Stomach smooth muscle (tissue), 2 donors: ENCODE measurements around the gene COPS7A.

Experiments
- H3K27ac ChIP-seq: one replicate; pipeline ENCODE4 v1.7.0; 2013; ENCODE audit warnings: mild to moderate bottlenecking, low read length, inconsistent platforms
- H3K27me3 ChIP-seq, 2 donors: one replicate each; pipeline ENCODE4 v1.7.0; 2013; ENCODE audit warnings: low read length in 2 of 2; ENCODE audit not compliant: insufficient read depth in 2 of 2, control insufficient read depth in 1 of 2
- H3K36me3 ChIP-seq, 2 donors: one replicate each; pipeline ENCODE4 v1.7.0; 2013; ENCODE audit warnings: low read length in 2 of 2; ENCODE audit not compliant: control insufficient read depth in 2 of 2, insufficient read depth in 2 of 2
- H3K4me1 ChIP-seq: one replicate; pipeline ENCODE4 v1.7.0; 2013; ENCODE audit warnings: low read length; ENCODE audit not compliant: control insufficient read depth, insufficient read depth
- H3K4me3 ChIP-seq, 2 donors: one replicate each; pipeline ENCODE4 v1.7.0; 2013; ENCODE audit warnings: low read length in 2 of 2
- H3K9ac ChIP-seq, 2 donors: one replicate each; pipeline ENCODE4 v1.7.0; 2013; ENCODE audit warnings: low read length in 2 of 2, mild to moderate bottlenecking in 1 of 2
- H3K9me3 ChIP-seq, 2 donors: one replicate each; pipeline ENCODE4 v1.7.0; 2013; ENCODE audit warnings: low read length in 2 of 2; ENCODE audit not compliant: control insufficient read depth in 2 of 2
- donor health status: healthy.
- donor health status: Pancreatic carcinoma.

Gene COPS7A

GRCh38 chr12:6752167-6752920, 28.5 kb downstream of the COPS7A start:
- Histone ChIP-seq H3K27ac (peak overlapping the region; percentile 100), H3K4me3 (peak overlapping the region; percentile 75 to 91), H3K36me3 (peaks cover 34 to 40% of the 10 kb centered on the region in 2 donors), H3K4me1 (peaks cover 25% of the 10 kb centered on the region), H3K27me3 (no peaks in the 10 kb centered on the region), H3K9ac (peak overlapping the region; percentile 92 to 99), H3K9me3 (no peaks in the 10 kb centered on the region)

DNA sequence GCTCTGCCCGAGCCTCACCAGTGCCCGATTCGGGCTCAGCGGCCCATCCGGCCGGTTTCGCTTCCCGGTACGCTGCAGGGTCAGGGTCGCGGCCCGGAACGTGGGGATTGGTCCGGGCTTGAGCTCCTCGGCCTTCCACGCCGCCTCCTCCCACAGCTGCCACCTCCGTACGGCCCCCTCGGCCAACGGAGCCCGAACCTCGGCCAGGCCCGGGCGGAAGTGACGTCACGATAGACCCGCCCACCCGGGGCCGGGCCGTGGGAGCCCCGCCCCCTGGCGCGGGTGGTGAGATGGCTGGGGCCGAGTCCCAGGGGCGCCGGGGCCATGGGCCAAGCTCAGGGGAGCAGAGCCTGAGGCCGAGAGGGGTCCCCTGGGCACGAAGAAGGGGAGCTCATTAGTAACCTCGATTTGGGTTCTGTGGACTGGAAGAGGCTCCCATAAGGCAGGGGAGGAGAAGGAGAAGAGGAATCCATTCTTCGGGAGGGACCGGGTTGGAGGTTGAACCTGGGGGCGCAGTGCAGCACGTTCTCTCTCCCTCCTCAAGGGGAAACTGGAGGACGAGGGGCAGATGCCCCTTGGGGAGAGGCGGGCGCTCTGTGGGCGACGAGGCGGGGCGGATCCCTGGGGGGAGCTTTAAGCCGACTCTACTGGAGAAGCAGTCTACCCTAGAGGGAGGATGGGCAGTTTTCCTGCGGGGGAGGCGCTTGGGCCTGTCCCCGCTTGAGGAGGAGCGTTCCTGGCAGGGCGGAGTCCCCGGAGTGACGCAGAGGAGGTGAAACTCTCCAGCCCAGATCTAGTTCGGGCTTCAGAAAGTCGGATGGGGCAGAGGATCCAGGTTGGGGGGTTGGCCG, 29.3 kb downstream of the COPS7A start, which contains the start of gene MLF2:
Gene MLF2, minus strand, starts transcription at position 221 of the 851 bp plus-strand sequence. CDS start 807 bp downstream, outside the sequence.
- peak within 1 kb of the TSS; percentile 75 to 91 for H3K4me3 ChIP-seq
- H3K4me1 ChIP-seq = peaks cover 25% of the 10 kb centered on the region
- H3K9ac ChIP-seq = peak within 1 kb of the TSS; percentile 92 to 99
- peaks cover 26 to 32% of the 10 kb centered on the region in 2 donors for H3K36me3 ChIP-seq
- H3K9me3 ChIP-seq = no peaks in the 10 kb centered on the region
- H3K27me3 ChIP-seq = no peaks in the 10 kb centered on the region
- peak within 1 kb of the TSS; percentile 100 for H3K27ac ChIP-seq

DNA sequence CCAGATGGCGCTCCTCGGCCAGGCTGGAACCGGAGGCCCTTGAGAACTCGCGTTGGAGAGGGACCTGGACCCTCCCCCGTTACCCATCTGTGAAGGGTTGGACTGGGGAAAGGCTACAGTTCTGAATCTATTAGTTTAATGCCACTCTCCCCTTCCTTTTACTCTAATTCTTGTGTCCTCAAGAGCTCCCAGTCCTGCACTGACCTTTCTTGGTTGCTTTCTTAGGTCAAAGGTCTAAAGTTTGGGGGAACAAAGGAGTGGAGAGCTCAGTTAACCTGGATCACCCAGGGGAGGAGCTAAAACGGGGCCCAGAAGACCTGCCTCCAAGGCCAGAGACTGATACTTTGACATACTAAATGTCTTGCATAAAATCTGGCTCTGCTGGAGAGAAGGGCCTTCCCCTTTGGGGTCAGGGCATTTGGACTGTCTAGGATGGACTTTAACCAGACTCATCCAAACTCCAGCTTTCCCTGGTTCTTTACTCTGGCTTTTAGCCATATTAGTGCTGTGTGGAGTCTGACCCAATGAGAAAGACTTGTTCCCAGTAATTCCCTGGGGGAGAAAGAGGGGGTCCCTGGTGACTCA, 30.0 kb downstream of the COPS7A start:
- no peaks in the 10 kb centered on the region for H3K27me3 ChIP-seq
- peaks cover 25% of the 10 kb centered on the region for H3K4me1 ChIP-seq
- peak overlapping the region; percentile 39 to 42 for H3K9ac ChIP-seq
- peaks cover 22 to 25% of the 10 kb centered on the region in 2 donors for H3K36me3 ChIP-seq
- H3K4me3 ChIP-seq = peak overlapping the region in 1 of 2 donors; percentile 91
- no peaks in the 10 kb centered on the region for H3K9me3 ChIP-seq
- H3K27ac ChIP-seq = peak overlapping the region; percentile 100

- Histone ChIP-seq H3K27me3 (no peaks in the 10 kb centered on the region), H3K9ac (no peak overlapping the region), H3K9me3 (no peaks in the 10 kb centered on the region), H3K4me1 (peaks cover 25% of the 10 kb centered on the region), H3K27ac (no peak overlapping the region), H3K36me3 (peaks cover 17 to 21% of the 10 kb centered on the region in 2 donors), H3K4me3 (no peak overlapping the region)
Measured at GRCh38 chr12:6754411-6754810, 30.6 kb downstream of the COPS7A start.

- no peak overlapping the region for H3K4me3 ChIP-seq
- no peaks in the 10 kb centered on the region for H3K36me3 ChIP-seq
- no peak overlapping the region for H3K9ac ChIP-seq
- H3K27me3 ChIP-seq = no peaks in the 10 kb centered on the region
- H3K9me3 ChIP-seq = no peaks in the 10 kb centered on the region
- no peak overlapping the region for H3K27ac ChIP-seq
- H3K4me1 ChIP-seq = peaks cover 13% of the 10 kb centered on the region
Measured at GRCh38 chr12:6757028-6757690, 33.3 kb downstream of the COPS7A start.

GRCh38 chr12:6758506-6759095, 34.8 kb downstream of the COPS7A start:
- Histone ChIP-seq H3K9me3 (no peaks in the 10 kb centered on the region), H3K9ac (no peak overlapping the region), H3K36me3 (no peaks in the 10 kb centered on the region), H3K4me1 (peaks cover 15% of the 10 kb centered on the region), H3K4me3 (no peak overlapping the region), H3K27ac (no peak overlapping the region), H3K27me3 (no peaks in the 10 kb centered on the region)

- Histone ChIP-seq H3K27ac (no peak overlapping the region), H3K36me3 (no peaks in the 10 kb centered on the region), H3K27me3 (no peaks in the 10 kb centered on the region), H3K4me3 (no peak overlapping the region), H3K4me1 (peaks cover 20% of the 10 kb centered on the region), H3K9me3 (no peaks in the 10 kb centered on the region), H3K9ac (no peak overlapping the region)
Measured at GRCh38 chr12:6759741-6760140, 35.9 kb downstream of the COPS7A start.

GRCh38 chr12:6763380-6763779, 39.5 kb downstream of the COPS7A start:
- Histone ChIP-seq H3K4me3 (peak overlapping the region; percentile 54 to 89), H3K27ac (peak overlapping the region; percentile 96), H3K9ac (peak overlapping the region; percentile 34 to 75), H3K4me1 (peaks cover 44% of the 10 kb centered on the region), H3K9me3 (no peaks in the 10 kb centered on the region), H3K27me3 (no peaks in the 10 kb centered on the region), H3K36me3 (no peaks in the 10 kb centered on the region)

- Histone ChIP-seq H3K36me3 (no peaks in the 10 kb centered on the region), H3K9ac (peak overlapping the region; percentile 34 to 75), H3K27me3 (no peaks in the 10 kb centered on the region), H3K9me3 (no peaks in the 10 kb centered on the region), H3K27ac (peak overlapping the region; percentile 96), H3K4me3 (peak overlapping the region; percentile 54 to 89), H3K4me1 (peaks cover 52% of the 10 kb centered on the region)
Measured at GRCh38 chr12:6764011-6764828, 40.4 kb downstream of the COPS7A start.
